B cell (primary cell): Measurements from ENCODE around the gene PLD3. TPM values are rescaled to one million over a fixed set of nuclear protein-coding genes. Genes with fewer than 3 reads are reported as not detected.

Source experiments
- ATAC-seq: fragments of 200-7000 bp; cut with Tn5 transposase; one replicate; pipeline ENCODE4 v1.10.0; 2021; ENCODE audit warnings: low read depth, mild to moderate bottlenecking, moderate number of reproducible peaks, moderate library complexity
- CTCF ChIA-PET: fragments of 350-600 bp; sonication (Branson Sonifier 250); formaldehyde crosslinking; loops from one replicate; lab custom pipeline; 2021; ENCODE audit warnings: antibody characterized with exemption, inconsistent platforms; lab: Charles Lee
- POLR2A ChIA-PET: fragments of 350-600 bp; sonication (Branson Sonifier 250); formaldehyde crosslinking; loops from one replicate; lab custom pipeline; 2021; ENCODE audit warnings: antibody characterized with exemption; lab: Charles Lee
- DNase-seq: peaks from one replicate; pipeline ENCODE4 v3.0.0; 2013
- H2AFZ ChIP-seq: 2 replicates; pipeline ENCODE4 v1.6.1; 2012; ENCODE audit warnings: mild to moderate bottlenecking, low read depth, low read length; ENCODE audit not compliant: insufficient read depth, poor library complexity, severe bottlenecking
- H3K27ac ChIP-seq, 2 donors: 1 replicate in 1 of 2; 2 replicates in 1 of 2; pipeline ENCODE4 v1.5.1; 2012 to 2013; ENCODE audit warnings: low read length in 2 of 2, mild to moderate bottlenecking in 2 of 2, moderate library complexity in 1 of 2
- H3K27me3 ChIP-seq, 4 experiments: fragments of 200-600 bp in 1 of 4; sonication (generic) in 1 of 4; replicated peaks in 1 of 4; 1 replicate in 2 of 4; 2 replicates in 2 of 4; pipeline versions ENCODE4 v1.6.1 to v1.7.0; 2013 to 2016; ENCODE audit warnings: low read length in 3 of 4, mild to moderate bottlenecking in 2 of 4, mixed read lengths in 1 of 4, moderate library complexity in 1 of 4; ENCODE audit not compliant: insufficient read depth in 4 of 4, control insufficient read depth in 3 of 4; ENCODE audit errors: control extremely low read depth in 1 of 4
- H3K36me3 ChIP-seq, 2 experiments: replicated peaks in 1 of 2; 1 replicate in 1 of 2; 2 replicates in 1 of 2; pipeline versions ENCODE4 v1.6.1 to v1.7.1; 2013; ENCODE audit warnings: low read length in 1 of 2; ENCODE audit not compliant: insufficient read depth in 2 of 2, control insufficient read depth in 1 of 2; ENCODE audit errors: control extremely low read depth in 1 of 2, extremely low read depth in 1 of 2
- H3K4me1 ChIP-seq, 2 donors: fragments of 200-600 bp in 1 of 2; sonication (generic) in 1 of 2; 1 replicate in 1 of 2; 2 replicates in 1 of 2; pipeline versions ENCODE4 v1.5.1 to v1.6.1; 2013 to 2017; ENCODE audit warnings: low read length in 2 of 2; ENCODE audit not compliant: control insufficient read depth in 2 of 2, insufficient read depth in 2 of 2
- H3K4me2 ChIP-seq: replicated peaks from 2 replicates; pipeline ENCODE3; 2012; ENCODE audit warnings: mild to moderate bottlenecking, low read depth, low read length; ENCODE audit not compliant: poor library complexity, severe bottlenecking
- H3K4me3 ChIP-seq, 5 experiments: fragments of 200-600 bp in 1 of 5; sonication (generic) in 1 of 5; 1 replicate in 3 of 5; 2 replicates in 2 of 5; pipeline versions ENCODE4 v1.5.1 to v1.7.0; 2011 to 2016; ENCODE audit warnings: low read length in 4 of 5, mild to moderate bottlenecking in 4 of 5, low read depth in 2 of 5, control low read depth in 1 of 5, moderate library complexity in 1 of 5; ENCODE audit not compliant: insufficient read depth in 1 of 5; ENCODE audit errors: control extremely low read depth in 1 of 5, extremely low read depth in 1 of 5
- H3K79me2 ChIP-seq: fragments of 200-600 bp; sonication (generic); one replicate; pipeline ENCODE4 v1.6.0; 2016; ENCODE audit warnings: low read length; ENCODE audit not compliant: control insufficient read depth, insufficient read depth
- H3K9ac ChIP-seq: fragments of 200-600 bp; sonication (generic); 2 replicates; pipeline ENCODE4 v1.6.1; 2017; ENCODE audit warnings: mild to moderate bottlenecking, low read length, moderate library complexity
- H3K9me3 ChIP-seq, 3 donors: one replicate each; pipeline versions ENCODE4 v1.6.1 to v1.7.1; 2013; ENCODE audit warnings: low read length in 2 of 3; ENCODE audit not compliant: control insufficient read depth in 2 of 3, insufficient read depth in 1 of 3; ENCODE audit errors: control extremely low read depth in 1 of 3
- H4K20me1 ChIP-seq: 2 replicates; pipeline ENCODE4 v1.6.0; 2012; ENCODE audit warnings: mild to moderate bottlenecking, low read length; ENCODE audit not compliant: insufficient read depth, control insufficient read depth, poor library complexity, severe bottlenecking
- H3K27ac Mint-ChIP-seq: one replicate; pipeline ENCODE4 v1.8.0; 2021; ENCODE audit warnings: mixed read lengths
- H3K27me3 Mint-ChIP-seq: one replicate; pipeline ENCODE4 v1.8.0; 2021; ENCODE audit warnings: mixed read lengths
- H3K4me1 Mint-ChIP-seq: one replicate; pipeline ENCODE4 v1.8.0; 2021; ENCODE audit warnings: mixed read lengths
- H3K4me3 Mint-ChIP-seq: one replicate; pipeline ENCODE4 v1.8.0; 2021; ENCODE audit warnings: mixed read lengths
- H3K9me3 Mint-ChIP-seq: one replicate; pipeline ENCODE4 v1.8.0; 2022; ENCODE audit warnings: mixed read lengths; ENCODE audit not compliant: insufficient read depth
- CTCF ChIP-seq: fragments of 200-600 bp; IDR thresholded peaks from one replicate; pipeline ENCODE4 v1.8.0; 2022; ENCODE audit warnings: antibody characterized with exemption, mild to moderate bottlenecking
- EZH2 ChIP-seq: IDR thresholded peaks from 2 replicates; pipeline ENCODE4 v1.6.1; 2012; ENCODE audit warnings: borderline replicate concordance, low read depth, mild to moderate bottlenecking, moderate library complexity, low read length; ENCODE audit not compliant: insufficient read depth, poor library complexity, severe bottlenecking
- WGBS: methylation state at CpG from one replicate; pipeline ENCODE4 v1.1.5; 2013; ENCODE audit warnings: missing lambda C conversion rate; ENCODE audit not compliant: insufficient coverage; 5-methylcytosine and 5-hydroxymethylcytosine counted together
- intact Hi-C: fragments of 100-400 bp; cut with micrococcal nuclease; formaldehyde crosslinking; loops from one replicate; pipeline ENCODE4 v1.10.0; 2022
- polyA plus RNA-seq: library from polyadenylated mRNA; depleted of rRNA; stranded (reverse); fragments of >200 nt; gene quantifications from 2 replicates; pipeline ENCODE4 v1.2.3, GENCODE V29; 2012
- total RNA-seq, 2 donors: library from RNA; stranded (reverse); fragments of 120-200 nt in 1 of 2; gene quantifications; 1 replicate in 1 of 2; 2 replicates in 1 of 2; pipeline versions ENCODE4 v1.2.3 to v1.2.4, GENCODE V29; 2013 to 2022

Gene PLD3
- total and polyA plus RNA-seq, 2 donors (not counting 1 experiment from before 2014, with no cell fraction given) = 61.7 to 153 TPM

- no peak overlapping the region for H3K4me3 Mint-ChIP-seq
- Histone ChIP-seq H3K4me1 (peaks cover 3 to 4% of the 10 kb centered on the region in 2 donors), H3K4me3 (no peak overlapping the region), H4K20me1 (no peaks in the 10 kb centered on the region), H3K4me2 (no peak overlapping the region), H3K9ac (no peak overlapping the region), H2AFZ (no peak overlapping the region), H3K36me3 (peaks cover 0 to 26% of the 10 kb centered on the region in 2 experiments), H3K27me3 (no peaks in the 10 kb centered on the region), H3K27ac (no peak overlapping the region), H3K79me2 (no peaks in the 10 kb centered on the region), H3K9me3 (peaks cover 0 to 4% (median 0%) of the 10 kb centered on the region in 3 donors)
- H3K27ac Mint-ChIP-seq = no peak overlapping the region
- POLR2A ChIA-PET = no interaction called here
- no peak for ATAC-seq
- peaks cover 9% of the 10 kb centered on the region for H3K4me1 Mint-ChIP-seq
- no peaks in the 10 kb centered on the region for H3K9me3 Mint-ChIP-seq
- H3K27me3 Mint-ChIP-seq = no peaks in the 10 kb centered on the region
- DNase-seq = no peak
- intact Hi-C loops = no loop called here
- 94% methylated on average over 21 of the region's 27 CpGs for WGBS
- CTCF ChIA-PET = no interaction called here
- no peak for TF ChIP-seq EZH2
Measured at GRCh38 chr19:40366697-40367561, 18.4 kb downstream of the PLD3 start.

- Mint-ChIP-seq H3K4me3 (no peak overlapping the region), H3K4me1 (peaks cover 9% of the 10 kb centered on the region), H3K9me3 (no peaks in the 10 kb centered on the region), H3K27me3 (no peaks in the 10 kb centered on the region), H3K27ac (no peak overlapping the region)
- Histone ChIP-seq H4K20me1 (no peaks in the 10 kb centered on the region), H3K4me1 (peaks cover 3 to 4% of the 10 kb centered on the region in 2 donors), H3K4me3 (no peak overlapping the region), H3K36me3 (peaks cover 0 to 27% of the 10 kb centered on the region in 2 experiments), H3K79me2 (no peaks in the 10 kb centered on the region), H3K27ac (no peak overlapping the region), H2AFZ (no peak overlapping the region), H3K9me3 (peaks cover 0 to 4% (median 0%) of the 10 kb centered on the region in 3 donors), H3K27me3 (no peaks in the 10 kb centered on the region), H3K9ac (no peak overlapping the region), H3K4me2 (no peak overlapping the region)
- TF ChIP-seq CTCF (no peak), EZH2 (no peak)
- ATAC-seq (no peak), DNase-seq (no peak)
- WGBS = 93% methylated on average over 10 of the region's 16 CpGs
- ChIA-PET CTCF (no interaction called here), POLR2A (no interaction called here)
- intact Hi-C loops = no loop called here
Measured at GRCh38 chr19:40367577-40368434, 19.3 kb downstream of the PLD3 start.
